Measurements from ENCODE around the gene SERTAD2. TPM values are rescaled to one million over a fixed set of nuclear protein-coding genes. Genes with fewer than 3 reads are reported as not detected.

SERTAD2 gene
- total RNA-seq (2014; rRNA removed) (19.8 and 34.9 TPM in 2 replicates), Bru-seq, nascent RNA (percentile 96 among the genes with signal in this experiment), BruChase-seq, experiment 1, labeled RNA remaining after a 6-hour chase (percentile 97 among the genes with signal in this experiment), BruChase-seq, experiment 2, labeled RNA remaining after a 2-hour chase (percentile 97 among the genes with signal in this experiment)
- long read RNA-seq, full-length matches to known transcripts, result 2 of 27 reads
- long read RNA-seq, partial matches to known transcripts, result 0 of 27 reads
- long read RNA-seq, other reads (novel, unspliced or antisense), result 25 of 27 reads

DNA sequence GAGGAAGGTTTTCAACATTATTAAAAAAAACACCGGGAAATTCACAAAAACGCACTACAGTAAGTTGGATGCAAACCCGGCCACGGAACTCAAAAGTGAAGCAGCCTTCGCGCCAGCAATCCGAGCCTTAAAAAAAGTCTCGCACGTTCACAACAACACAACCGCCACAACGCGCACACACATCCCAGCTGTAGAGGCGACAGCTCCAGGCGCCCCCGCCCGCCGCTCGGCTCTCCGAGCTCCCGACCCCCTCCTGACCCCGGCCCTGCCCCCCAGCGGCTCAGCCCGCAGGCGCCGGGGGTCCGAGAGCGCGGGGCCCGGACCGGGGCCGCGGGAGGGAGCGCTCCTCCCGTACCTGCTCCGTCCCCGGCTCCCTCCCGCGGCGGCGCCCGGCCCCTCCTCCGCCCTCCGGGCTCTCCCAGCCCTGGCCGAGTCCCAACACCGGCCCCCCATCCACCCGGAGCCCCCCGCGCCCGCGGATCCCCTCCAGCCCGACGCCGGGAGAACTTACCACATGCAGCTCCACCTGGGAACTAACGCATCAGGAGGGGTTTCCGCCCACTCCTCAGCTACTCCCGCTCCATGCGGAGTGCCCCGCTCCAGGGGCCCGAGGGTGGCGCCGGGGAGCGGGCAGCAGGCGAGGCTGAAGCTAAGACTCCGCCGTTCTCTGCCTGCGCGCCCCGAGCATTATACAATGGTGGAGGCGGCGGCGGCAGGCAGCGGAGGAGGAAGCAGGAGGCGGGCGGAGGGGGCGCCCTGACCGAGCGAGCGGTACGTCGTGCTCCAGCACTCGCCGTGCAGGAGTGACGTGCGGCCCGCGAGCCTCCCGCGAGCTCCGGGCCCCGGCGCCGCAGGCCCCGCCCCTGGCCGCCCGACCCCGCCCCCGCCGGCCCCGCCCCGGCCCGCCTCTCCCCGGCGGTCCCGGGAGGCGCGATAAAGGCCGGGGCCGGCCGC, at the start of gene SERTAD2:
Gene SERTAD2, minus strand, starts transcription at position 805 of the 954 bp plus-strand sequence. CDS start 17,042 bp downstream, outside the sequence.
- TF ChIP-seq CTCF (conservative IDR thresholded peaks at IDR 0.05; ENCODE audit: low read depth, low read length) (no peak; the same call in 1 of the 2 replicates), EZH2phosphoT487 (IDR thresholded peaks at IDR 0.05; ENCODE audit: borderline replicate concordance, low read length) (no peak; the same call in 1 of the 2 replicates), EZH2 (IDR thresholded peaks at IDR 0.05; ENCODE audit: low read length, unreplicated experiment) (no peak)
- intact Hi-C loops (cut with micrococcal nuclease), result no loop called here
- Histone ChIP-seq H3K9me2 (replicated peaks; ENCODE audit: low read length) (no peaks in the 10 kb centered on the region), H3K4me3 (ENCODE audit: low read length) (peak within 1 kb of the TSS; percentile 94), H4K20me1 (ENCODE audit: low read length) (peaks cover 34% of the 10 kb centered on the region), H2AFZ (ENCODE audit: low read length) (peak within 1 kb of the TSS; percentile 70), H3K9me3 (ENCODE audit: low read length) (no peaks in the 10 kb centered on the region), H3K79me2 (ENCODE audit: low read length) (peaks cover 63% of the 10 kb centered on the region), H3F3A (ENCODE audit: low read length, unreplicated experiment) (peaks cover 6% of the 10 kb centered on the region), H3K9ac (ENCODE audit: low read length) (peak within 1 kb of the TSS; percentile 78), H3K4me2 (ENCODE audit: low read length) (peak within 1 kb of the TSS; percentile 94), H3K4me1 (ENCODE audit: insufficient read depth, low read length) (peaks cover 47% of the 10 kb centered on the region), H3K36me3 (ENCODE audit: low read depth, low read length) (no peaks in the 10 kb centered on the region), H3K27ac (ENCODE audit: low read length) (peak within 1 kb of the TSS; percentile 58), H3K27me3 (ENCODE audit: low read length) (no peaks in the 10 kb centered on the region)
- ATAC-seq (peak; percentile 68), DNase-seq (peak; percentile 81)
- ChIA-PET POLR2A (ENCODE audit: unreplicated experiment) (interaction anchor here (0.6 to 3.3 kb wide), 12 partner anchors 9 to 1535 kb away, joined by 3 to 46 read pairs (median 4); no protein-coding TSS in a partner anchor), CTCF (interaction anchor here (0.5 to 2.7 kb wide), 4 partner anchors 8 to 211 kb away, joined by 5 to 18 read pairs (median 10); no protein-coding TSS in a partner anchor)
- no TSS peak for BruUV-seq (replicated peaks)

DNA sequence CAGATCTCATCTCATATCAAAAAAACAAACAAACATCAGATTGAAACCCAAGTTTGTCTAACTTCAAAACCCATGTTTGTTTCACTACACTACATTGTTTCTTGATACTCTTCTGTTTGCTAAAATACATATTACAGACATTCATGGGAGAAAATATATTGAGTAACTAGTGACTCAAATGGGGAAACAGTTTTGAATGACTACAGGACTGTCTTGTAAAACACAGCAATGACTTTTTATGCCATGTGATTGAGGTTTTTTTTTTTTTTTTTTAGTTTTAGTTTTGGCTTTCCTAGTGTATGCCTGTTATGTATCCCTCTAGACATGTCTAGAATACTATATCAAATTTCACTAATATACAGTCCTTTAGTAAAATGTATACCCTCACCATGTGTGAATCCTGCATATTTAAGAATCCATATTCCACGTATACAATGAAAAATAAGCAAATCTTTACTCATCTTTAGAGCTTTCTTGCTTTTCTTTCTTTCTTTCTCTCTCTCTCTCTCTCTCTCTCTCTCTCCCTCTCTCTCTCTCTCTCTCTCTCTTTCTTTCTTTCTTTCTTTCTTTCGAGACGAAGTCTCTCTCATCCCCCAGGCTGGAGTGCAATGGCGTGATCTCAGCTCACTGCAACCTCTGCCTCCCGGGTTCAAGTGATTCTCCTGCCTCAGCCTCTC, 46.6 kb upstream of the SERTAD2 start:
- intact Hi-C loops (cut with micrococcal nuclease), result no loop called here
- Histone ChIP-seq H4K20me1 (ENCODE audit: low read length) (no peaks in the 10 kb centered on the region), H3K9me2 (replicated peaks; ENCODE audit: low read length) (no peaks in the 10 kb centered on the region), H3K4me3 (ENCODE audit: low read length) (no peak overlapping the region), H2AFZ (ENCODE audit: low read length) (no peak overlapping the region), H3K27ac (ENCODE audit: low read length) (peak overlapping the region; percentile 60), H3K4me1 (ENCODE audit: insufficient read depth, low read length) (peaks cover 23% of the 10 kb centered on the region), H3K4me2 (ENCODE audit: low read length) (no peak overlapping the region), H3K9me3 (ENCODE audit: low read length) (no peaks in the 10 kb centered on the region), H3K79me2 (ENCODE audit: low read length) (peaks cover 12% of the 10 kb centered on the region; the same call in 1 of the 2 replicates), H3K9ac (ENCODE audit: low read length) (no peak overlapping the region), H3K27me3 (ENCODE audit: low read length) (no peaks in the 10 kb centered on the region), H3F3A (ENCODE audit: low read length, unreplicated experiment) (no peaks in the 10 kb centered on the region), H3K36me3 (ENCODE audit: low read depth, low read length) (no peaks in the 10 kb centered on the region)
- POLR2A ChIA-PET (ENCODE audit: unreplicated experiment), result no interaction called here
- CTCF ChIA-PET, result no interaction called here
- TF ChIP-seq EZH2 (IDR thresholded peaks at IDR 0.05; ENCODE audit: low read length, unreplicated experiment) (no peak), EZH2phosphoT487 (IDR thresholded peaks at IDR 0.05; ENCODE audit: borderline replicate concordance, low read length) (no peak), CTCF (conservative IDR thresholded peaks at IDR 0.05; ENCODE audit: low read depth, low read length) (no peak)
- peak; percentile 56 for DNase-seq
- BruUV-seq (replicated peaks), result no TSS peak
- no peak; the same call in 1 of the 2 replicates for ATAC-seq

Measured in PC-3 (cell line).